HepG2 (cell line): ENCODE data around the gene SPARC. TPM values are rescaled to one million over a fixed set of nuclear protein-coding genes. Genes with fewer than 3 reads are reported as not detected.
A peak's percentile ranks its signal among the peaks of the same experiment; 100 is the strongest.
"Not testable (repeated sequence)": the region's sequence is repeated elsewhere in the genome, so short reads cannot be mapped to it uniquely, and the experiment has no call there.

ENCODE experiments used
- ATAC-seq: fragments of 200-7000 bp; cut with Tn5 transposase; 3 replicates; pipeline ENCODE4 v1.9.1; 2020; ENCODE audit warnings: mild to moderate bottlenecking, moderate library complexity
- BruUV-seq: library from RNA; stranded (reverse); fragments of 400-500 nt; replicated peaks from 2 replicates; lab custom pipeline; 2021; lab: Mats Ljungman, UMichigan
- CTCF ChIA-PET: fragments of 300-600 bp; formaldehyde crosslinking; extraction: SDS; loops from one replicate; lab custom pipeline; 2021; ENCODE audit warnings: low total read pairs, inconsistent platforms, low intra/inter-chr PET ratio; lab: Yijun Ruan, JAX
- POLR2A ChIA-PET: fragments of 350-600 bp; sonication (Branson Sonifier 250); formaldehyde crosslinking; loops from one replicate; lab custom pipeline; 2020; ENCODE audit warnings: antibody characterized with exemption, inconsistent platforms; lab: Yijun Ruan, JAX
- DNase-seq: peaks from one replicate; pipeline ENCODE4 v3.0.0-alpha.2; 2015; ENCODE audit warnings: low spot score
- FAIRE-seq: peaks from 3 replicates; lab custom pipeline; 2011; peaks lifted over from hg19 to GRCh38; lab: Jason Lieb, UNC
- H2AFZ ChIP-seq: one replicate; pipeline ENCODE4 v1.6.1; 2011; ENCODE audit warnings: low read length, inconsistent platforms
- H3K27ac ChIP-seq: fragments of 300-600 bp; 3 replicates; pipeline ENCODE4 v1.8.0; 2011; ENCODE audit warnings: mixed run types, mild to moderate bottlenecking, mixed read lengths, low read length, inconsistent platforms; ENCODE audit not compliant: insufficient read depth; ENCODE audit errors: extremely low read length
- H3K27me3 ChIP-seq, 2 experiments: fragments of 200-600 bp in 1 of 2; 2 replicates in 1 of 2; 3 replicates in 1 of 2; pipeline versions ENCODE4 v1.6.0 to v1.8.0; 2011; ENCODE audit warnings: low read length in 2 of 2, mild to moderate bottlenecking in 2 of 2, moderate library complexity in 2 of 2, inconsistent platforms in 1 of 2; ENCODE audit not compliant: insufficient read depth in 2 of 2, control insufficient read depth in 1 of 2
- H3K36me3 ChIP-seq, 2 experiments: fragments of 200-600 bp in 1 of 2; replicated peaks in 1 of 2; 2 replicates in 1 of 2; 3 replicates in 1 of 2; pipeline versions ENCODE4 v1.5.1 to v1.8.0; 2011; ENCODE audit warnings: low read length in 2 of 2, inconsistent platforms in 1 of 2; ENCODE audit not compliant: insufficient read depth in 2 of 2, control insufficient read depth in 1 of 2
- H3K4me1 ChIP-seq: 2 replicates; pipeline ENCODE4 v1.5.1; 2012; ENCODE audit warnings: low read length, inconsistent platforms; ENCODE audit not compliant: insufficient read depth
- H3K4me2 ChIP-seq: 2 replicates; pipeline ENCODE4 v1.6.0; 2011; ENCODE audit warnings: low read depth, low read length, inconsistent platforms
- H3K4me3 ChIP-seq, 3 experiments: fragments of 200-600 bp in 1 of 3; sonication (generic), shearing (Covaris generic) in 1 of 3; replicated peaks in 1 of 3; 2 replicates each; pipeline ENCODE4 v1.5.1; 2011 to 2016; ENCODE audit warnings: low read length in 3 of 3, inconsistent platforms in 2 of 3, low read depth in 2 of 3, mild to moderate bottlenecking in 2 of 3, control low read depth in 1 of 3, mixed read lengths in 1 of 3; ENCODE audit not compliant: insufficient read depth in 1 of 3
- H3K79me2 ChIP-seq: one replicate; pipeline ENCODE4 v1.6.1; 2011; ENCODE audit warnings: low read length, inconsistent platforms; ENCODE audit not compliant: insufficient read depth
- H3K9ac ChIP-seq: 2 replicates; pipeline ENCODE4 v1.6.0; 2011; ENCODE audit warnings: mild to moderate bottlenecking, low read depth, low read length, inconsistent platforms; ENCODE audit not compliant: insufficient read depth
- H3K9me3 ChIP-seq: 2 replicates; pipeline ENCODE4 v1.5.1; 2012; ENCODE audit warnings: mild to moderate bottlenecking, low read length
- H4K20me1 ChIP-seq: 2 replicates; pipeline ENCODE4 v1.6.0; 2011; ENCODE audit warnings: inconsistent platforms, mild to moderate bottlenecking, low read length, moderate library complexity; ENCODE audit not compliant: insufficient read depth
- ATF3 ChIP-seq: sonication (generic); formaldehyde crosslinking; IDR thresholded peaks from 2 replicates; pipeline ENCODE4 v1.4.0; 2020; ENCODE audit warnings: missing genetic modification reagents
- FOSL2 ChIP-seq: sonication (generic); formaldehyde crosslinking; IDR thresholded peaks from 2 replicates; pipeline ENCODE4 v1.4.0; 2020; ENCODE audit warnings: missing genetic modification reagents
- ZBTB46 ChIP-seq: sonication (generic); formaldehyde crosslinking; IDR thresholded peaks from 2 replicates; pipeline ENCODE4 v1.4.0; 2020; ENCODE audit warnings: mild to moderate bottlenecking, missing genetic modification reagents, borderline replicate concordance
- ZNF335 ChIP-seq: sonication (generic); formaldehyde crosslinking; IDR thresholded peaks from 2 replicates; pipeline ENCODE4 v1.4.0; 2020; ENCODE audit warnings: missing genetic modification reagents
- ZNF781 ChIP-seq: sonication (generic); formaldehyde crosslinking; IDR thresholded peaks from 2 replicates; pipeline ENCODE4 v1.5.1; 2020; ENCODE audit warnings: borderline replicate concordance, mild to moderate bottlenecking, missing genetic modification reagents; ENCODE audit errors: not compliant biosample characterization
- WGBS: methylation state at CpG from one replicate; pipeline ENCODE4 v1.1.6; 2017; ENCODE audit warnings: low lambda C conversion rate; 5-methylcytosine and 5-hydroxymethylcytosine counted together
- in situ Hi-C: cut with HindIII; loops from 2 replicates; pipeline ENCODE4 v1.10.0; 2017; ENCODE audit warnings: low pct_unique_long_range_greater_than_20kb; ENCODE audit not compliant: extremely low pct_ligation_motif_present
- intact Hi-C: fragments of 100-400 bp; cut with micrococcal nuclease; formaldehyde crosslinking; loops from one replicate; pipeline ENCODE4 v1.10.0; 2022; ENCODE audit not compliant: unreplicated experiment
- polyA plus RNA-seq, 8 experiments: library from polyadenylated mRNA; depleted of rRNA in 3 of 8; stranded (reverse) in 7 of 8; unstranded in 1 of 8; fragments of >200 nt; fragmentation: Illumina TruSeq in 4 of 8; extraction: Trizol in 4 of 8; gene quantifications; 2 replicates each; pipeline versions ENCODE4 v1.2.1 to v1.2.3, GENCODE V29; 2011 to 2016; ENCODE audit warnings: low read depth in 4 of 8, missing spikeins in 1 of 8, mixed read lengths in 1 of 8; ENCODE audit not compliant: insufficient read depth in 1 of 8
- total RNA-seq, 5 experiments: library from RNA; depleted of rRNA; stranded (reverse); fragments of >200 nt; fragmentation: Illumina TruSeq; extraction: Trizol; gene quantifications; 2 replicates each; pipeline ENCODE4 v1.2.3, GENCODE V29; 2016; ENCODE audit warnings: low read depth in 1 of 5

Gene SPARC
- total and polyA plus RNA-seq, 2 of the 13 experiments (the other 11 are each of a cell fraction or from before 2014, with no cell fraction given), result 76.7 to 192 TPM

DNA sequence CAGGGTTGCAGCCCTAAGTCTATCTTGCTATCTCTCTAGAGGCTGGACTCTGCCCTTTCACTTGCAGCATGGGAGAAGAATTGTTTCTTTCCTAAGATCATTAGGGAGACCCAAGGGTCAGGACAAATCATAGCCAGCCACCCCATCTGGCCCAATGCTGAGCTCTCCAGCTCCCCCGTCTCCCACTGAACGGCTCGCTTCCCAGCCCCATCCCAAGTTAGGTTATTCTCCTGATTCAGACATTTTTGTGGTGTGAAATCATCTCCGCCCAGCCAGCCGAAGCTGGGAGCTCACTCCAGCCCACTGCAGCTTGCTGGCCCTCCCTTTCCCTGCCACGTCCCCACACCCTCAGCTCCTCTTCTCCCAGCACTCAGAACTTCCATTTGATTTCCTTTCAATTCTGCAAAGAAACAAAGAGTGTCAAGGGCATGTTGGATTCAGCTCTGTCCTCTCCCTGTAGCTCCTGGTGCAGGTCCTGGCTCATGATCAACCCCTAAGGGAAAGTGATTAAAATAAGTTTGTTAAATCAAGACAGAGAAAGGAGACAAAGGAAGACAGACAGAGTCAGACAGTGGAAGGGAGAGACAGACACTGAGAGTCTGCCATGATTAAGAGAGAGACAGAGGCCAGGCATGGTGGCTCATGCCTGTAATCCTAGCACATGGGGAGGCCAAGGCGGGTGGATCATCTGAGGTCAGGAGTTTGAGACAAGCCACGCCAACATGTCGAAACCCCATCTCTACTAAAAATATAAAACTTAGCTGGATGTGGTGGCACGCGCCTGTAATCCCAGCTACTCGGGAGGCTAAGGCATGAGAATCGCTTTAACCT, 12.6 kb upstream of the SPARC start:
- no peaks in the 10 kb centered on the region for H3K27me3 ChIP-seq
- in situ Hi-C loops, result no loop called here
- no TSS peak for BruUV-seq
- ATAC-seq (peak; percentile 48), DNase-seq (peak; percentile 52), FAIRE-seq (peak; percentile 42)
- no peaks in the 10 kb centered on the region for H4K20me1 ChIP-seq
- POLR2A ChIA-PET, result interaction anchor here (0.7 kb wide), 1 partner anchor 15 kb away, joined by 3 read pairs; no protein-coding TSS in a partner anchor
- no peaks in the 10 kb centered on the region for H3K79me2 ChIP-seq
- H3K4me2 ChIP-seq, result peak overlapping the region; percentile 50
- CTCF ChIA-PET, result no interaction called here
- no peak overlapping the region for H2AFZ ChIP-seq
- peak overlapping the region in 1 of 3 experiments; percentile 21; a peak in 2 of 6 replicates for H3K4me3 ChIP-seq
- H3K27ac ChIP-seq, result no peak overlapping the region
- peaks cover 78% of the 10 kb centered on the region for H3K4me1 ChIP-seq
- intact Hi-C loops, result no loop called here
- TF ChIP-seq ATF3 (CRISPR knock-in tag) (peak; percentile 43; the same call in 1 of the 2 replicates), ZBTB46 (CRISPR knock-in tag) (no peak), ZNF335 (CRISPR knock-in tag) (no peak), FOSL2 (CRISPR knock-in tag) (peak; percentile 47; the same call in 1 of the 2 replicates), ZNF781 (no peak)
- WGBS, result 56% methylated on average over 13 of the region's 13 CpGs
- H3K9me3 ChIP-seq, result no peaks in the 10 kb centered on the region
- peak overlapping the region; percentile 20; the same call in 1 of the 2 replicates for H3K9ac ChIP-seq
- H3K36me3 ChIP-seq, result no peaks in the 10 kb centered on the region

GRCh38 chr5:151698081-151698480, 11.4 kb upstream of the SPARC start:
- DNase-seq, POLR2A ChIA-PET, H3K79me2 ChIP-seq, H2AFZ ChIP-seq, H4K20me1 ChIP-seq, intact Hi-C loops, H3K4me3 ChIP-seq, BruUV-seq, H3K36me3 ChIP-seq, H3K9ac ChIP-seq, ATAC-seq, H3K27me3 ChIP-seq, H3K9me3 ChIP-seq, H3K27ac ChIP-seq, FAIRE-seq, in situ Hi-C loops, CTCF ChIA-PET, H3K4me2 ChIP-seq: not testable (repeated sequence)
- 85% methylated on average over 4 of the region's 4 CpGs for WGBS
- peaks cover 78% of the 10 kb centered on the region for H3K4me1 ChIP-seq
